Cardiac muscle cell (in vitro differentiated cells and primary cell): ENCODE results near the gene DOCK7. TPM values are rescaled to one million over a fixed set of nuclear protein-coding genes. Genes with fewer than 3 reads are reported as not detected.
"Not testable (repeated sequence)": the region's sequence is repeated elsewhere in the genome, so short reads cannot be mapped to it uniquely, and the experiment has no call there.

ENCODE experiments used
- DNase-seq, 2 donors: peaks; one replicate each; pipeline versions ENCODE4 v3.0.0 to v3.0.0-alpha.2; 2010 to 2017; ENCODE audit warnings: low read depth in 1 of 2, low spot score in 1 of 2
- H3K27ac ChIP-seq: fragments of 200-600 bp; sonication (generic); 2 replicates; pipeline ENCODE4 v1.5.1; 2016
- H3K27me3 ChIP-seq: fragments of 200-600 bp; sonication (generic); 2 replicates; pipeline ENCODE4 v1.6.0; 2016; ENCODE audit warnings: control low read depth
- H3K36me3 ChIP-seq: fragments of 200-600 bp; sonication (generic); 2 replicates; pipeline ENCODE4 v1.5.1; 2016; ENCODE audit warnings: control low read depth
- H3K4me1 ChIP-seq: fragments of 200-600 bp; sonication (generic); 2 replicates; pipeline ENCODE4 v1.8.1; 2017; ENCODE audit warnings: low read depth, mild to moderate bottlenecking, mixed run types
- H3K4me3 ChIP-seq: fragments of 200-600 bp; sonication (generic); 2 replicates; pipeline ENCODE4 v1.5.1; 2016; ENCODE audit warnings: mild to moderate bottlenecking
- H3K9me3 ChIP-seq: fragments of 200-600 bp; sonication (generic); 2 replicates; pipeline ENCODE4 v1.5.1; 2017; ENCODE audit warnings: low read depth, mild to moderate bottlenecking, control low read depth
- polyA plus RNA-seq: library from polyadenylated mRNA; unstranded; fragments of >200 nt; fragmentation: Nextera tagmentation; extraction: Ambion mirVana; gene quantifications from 2 replicates; pipeline ENCODE4 v1.2.1, GENCODE V29; 2016
- total RNA-seq: library from RNA; depleted of rRNA; stranded (reverse); fragments of >200 nt; gene quantifications from 2 replicates; pipeline ENCODE4 v1.2.3, GENCODE V29; 2016
- TF ChIP-seq, protein P1 (sequence below): IDR thresholded peaks from 2 replicates; pipeline ENCODE4 v1.5.1; 2012; ENCODE audit warnings: low read depth, mild to moderate bottlenecking, low read length

DOCK7 gene
- total and polyA plus RNA-seq, 2 experiments from 2014 or later, result 17.5 to 79.6 TPM

DNA sequence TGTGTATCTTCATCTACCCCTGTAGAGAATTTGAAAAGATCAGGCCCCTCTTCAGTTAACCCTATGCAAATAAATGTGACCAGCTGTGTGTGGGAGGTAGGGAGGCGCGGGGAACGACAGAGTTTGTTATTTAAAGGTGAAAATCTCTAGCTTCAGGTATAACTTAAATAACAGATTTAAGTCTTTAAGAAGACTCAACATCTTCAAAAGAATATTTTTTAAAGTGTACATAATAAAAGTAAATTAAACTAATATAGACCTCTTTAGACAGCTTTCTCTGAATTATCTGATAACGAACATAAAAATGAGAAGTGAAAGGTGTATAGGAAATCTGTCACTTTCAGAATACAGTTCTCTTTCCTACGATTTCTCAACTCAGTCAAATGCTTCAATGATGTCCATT lies 74.9 kb downstream of the DOCK7 start:
- TF ChIP-seq, protein P1, sequence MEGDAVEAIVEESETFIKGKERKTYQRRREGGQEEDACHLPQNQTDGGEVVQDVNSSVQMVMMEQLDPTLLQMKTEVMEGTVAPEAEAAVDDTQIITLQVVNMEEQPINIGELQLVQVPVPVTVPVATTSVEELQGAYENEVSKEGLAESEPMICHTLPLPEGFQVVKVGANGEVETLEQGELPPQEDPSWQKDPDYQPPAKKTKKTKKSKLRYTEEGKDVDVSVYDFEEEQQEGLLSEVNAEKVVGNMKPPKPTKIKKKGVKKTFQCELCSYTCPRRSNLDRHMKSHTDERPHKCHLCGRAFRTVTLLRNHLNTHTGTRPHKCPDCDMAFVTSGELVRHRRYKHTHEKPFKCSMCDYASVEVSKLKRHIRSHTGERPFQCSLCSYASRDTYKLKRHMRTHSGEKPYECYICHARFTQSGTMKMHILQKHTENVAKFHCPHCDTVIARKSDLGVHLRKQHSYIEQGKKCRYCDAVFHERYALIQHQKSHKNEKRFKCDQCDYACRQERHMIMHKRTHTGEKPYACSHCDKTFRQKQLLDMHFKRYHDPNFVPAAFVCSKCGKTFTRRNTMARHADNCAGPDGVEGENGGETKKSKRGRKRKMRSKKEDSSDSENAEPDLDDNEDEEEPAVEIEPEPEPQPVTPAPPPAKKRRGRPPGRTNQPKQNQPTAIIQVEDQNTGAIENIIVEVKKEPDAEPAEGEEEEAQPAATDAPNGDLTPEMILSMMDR, result no peak
- DNase-seq, result no peak
- Histone ChIP-seq H3K4me1 (no peaks in the 10 kb centered on the region), H3K27ac (no peak overlapping the region), H3K9me3 (no peaks in the 10 kb centered on the region), H3K36me3 (peaks cover 6% of the 10 kb centered on the region), H3K4me3 (no peak overlapping the region), H3K27me3 (no peaks in the 10 kb centered on the region)

DNA sequence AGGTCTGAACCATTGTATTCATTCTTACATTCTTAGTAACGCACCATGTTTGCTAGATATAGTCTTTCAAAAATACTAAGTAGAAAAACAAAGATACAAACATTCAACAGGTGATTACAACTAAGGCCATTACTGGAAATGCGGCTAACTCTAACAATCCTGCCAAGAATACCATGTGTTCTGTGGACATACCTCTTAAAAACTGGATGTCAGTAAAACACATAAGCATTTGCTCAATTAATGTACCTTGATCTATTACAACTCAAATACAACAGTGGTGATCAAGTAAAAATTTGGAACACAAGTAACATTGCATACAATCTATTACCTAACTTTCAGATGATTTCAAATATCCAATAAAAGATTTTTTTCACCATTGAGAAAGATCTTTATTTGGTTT lies 75.4 kb downstream of the DOCK7 start:
- DNase-seq, result no peak
- no peaks in the 10 kb centered on the region for H3K9me3 ChIP-seq
- H3K4me3 ChIP-seq, result no peak overlapping the region
- no peaks in the 10 kb centered on the region for H3K27me3 ChIP-seq
- H3K4me1 ChIP-seq, result no peaks in the 10 kb centered on the region
- H3K36me3 ChIP-seq, result peaks cover 6% of the 10 kb centered on the region
- H3K27ac ChIP-seq, result peak overlapping the region; percentile 23
- TF ChIP-seq, protein P1, result no peak

DNA sequence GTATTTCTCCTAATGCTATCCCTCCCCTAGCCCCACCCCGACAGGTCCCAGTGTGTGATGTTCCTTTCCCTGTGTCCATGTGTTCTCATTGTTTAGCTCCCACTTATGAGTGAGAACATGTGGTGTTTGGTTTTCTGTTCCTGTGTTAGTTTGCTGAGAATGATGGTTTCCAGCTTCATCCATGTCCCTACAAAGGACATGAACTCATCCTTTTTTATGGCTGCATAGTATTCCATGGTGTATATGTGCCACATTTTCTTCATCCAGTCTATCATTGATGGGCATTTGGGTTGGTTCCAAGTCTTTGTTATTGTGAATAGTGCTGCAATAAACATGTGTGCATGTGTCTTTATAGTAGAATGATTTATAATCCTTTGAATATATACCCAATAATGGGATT lies 77.6 kb downstream of the DOCK7 start:
- H3K27me3 ChIP-seq, DNase-seq, H3K4me1 ChIP-seq, H3K27ac ChIP-seq, H3K36me3 ChIP-seq, H3K4me3 ChIP-seq, H3K9me3 ChIP-seq: not testable (repeated sequence)

DNA sequence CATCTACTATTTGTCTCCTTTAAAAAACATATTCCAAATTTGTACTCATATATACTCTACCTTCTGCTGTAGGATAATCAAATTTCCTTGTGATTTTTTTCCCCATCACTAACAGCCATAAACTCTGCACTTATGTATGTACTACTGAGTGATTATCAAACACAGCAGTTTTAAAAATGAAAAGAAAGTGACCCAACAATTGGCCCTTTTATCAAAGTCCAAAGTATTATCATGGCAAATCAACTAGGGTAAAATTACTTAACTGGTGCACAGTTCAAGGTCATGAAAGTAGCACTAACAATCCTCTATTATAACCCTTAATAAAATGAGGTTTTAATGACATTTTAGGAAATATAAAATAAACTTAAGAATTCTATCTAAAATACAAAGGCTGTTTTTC lies 79.3 kb downstream of the DOCK7 start:
- TF ChIP-seq, protein P1, result no peak

DNA sequence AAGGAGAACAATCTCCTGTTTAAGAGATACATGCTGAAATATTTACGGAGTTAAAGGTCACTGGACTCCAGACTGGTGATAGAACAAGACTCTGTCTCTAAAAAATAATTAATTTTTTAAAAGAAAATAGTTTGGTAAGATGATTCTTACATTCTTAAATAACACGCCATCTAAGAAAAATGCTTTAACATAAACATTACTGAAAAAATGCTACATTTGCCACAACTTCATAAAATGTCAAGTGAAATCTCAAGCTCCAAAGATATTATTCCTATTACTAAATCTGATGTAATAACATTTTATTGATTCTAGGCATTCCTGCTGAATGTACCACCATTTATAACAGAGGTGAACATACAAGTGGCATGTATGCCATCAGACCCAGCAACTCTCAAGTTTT lies 86.7 kb downstream of the DOCK7 start:
- no peaks in the 10 kb centered on the region for H3K27me3 ChIP-seq
- H3K4me1 ChIP-seq, result no peaks in the 10 kb centered on the region
- H3K4me3 ChIP-seq, result no peak overlapping the region
- no peak for DNase-seq
- no peaks in the 10 kb centered on the region for H3K36me3 ChIP-seq
- TF ChIP-seq, protein P1, result no peak
- H3K27ac ChIP-seq, result no peak overlapping the region
- H3K9me3 ChIP-seq, result no peaks in the 10 kb centered on the region

More for the DNA sequence above, 79.3 kb downstream of the DOCK7 start:
- Histone ChIP-seq H3K4me3 (no peak overlapping the region), H3K9me3 (no peaks in the 10 kb centered on the region), H3K4me1 (no peaks in the 10 kb centered on the region), H3K27ac (no peak overlapping the region), H3K27me3 (no peaks in the 10 kb centered on the region), H3K36me3 (peaks cover 6% of the 10 kb centered on the region)
- DNase-seq, result no peak

DNA sequence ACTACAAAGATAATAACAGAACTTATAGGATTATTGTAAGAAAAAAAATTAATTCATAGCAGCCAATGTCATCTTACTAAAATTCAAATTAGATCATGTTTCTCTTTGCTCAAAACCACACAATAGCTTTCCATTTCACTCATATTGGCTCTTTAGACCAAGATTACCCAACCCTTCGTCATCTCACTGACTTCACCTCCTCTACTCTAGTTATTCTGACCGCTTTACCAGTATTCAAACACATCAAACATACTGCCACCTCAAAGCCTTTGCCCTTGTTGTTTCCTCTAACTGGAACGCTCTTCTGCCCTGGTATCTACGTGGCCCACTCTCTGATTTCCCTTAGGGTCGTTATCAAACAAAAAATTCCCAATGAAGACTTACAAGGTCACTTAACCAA lies 89.1 kb downstream of the DOCK7 start:
- Histone ChIP-seq H3K27ac (no peak overlapping the region), H3K4me3 (no peak overlapping the region), H3K27me3 (no peaks in the 10 kb centered on the region), H3K4me1 (no peaks in the 10 kb centered on the region), H3K36me3 (no peaks in the 10 kb centered on the region), H3K9me3 (no peaks in the 10 kb centered on the region)
- TF ChIP-seq, protein P1, result no peak
- no peak for DNase-seq
